ENCODE data around the gene STK36. TPM values are rescaled to one million over a fixed set of nuclear protein-coding genes. Genes with fewer than 3 reads are reported as not detected.

STK36 gene
- total and polyA plus RNA-seq, 2 donors (not counting 1 experiment from before 2014, with no cell fraction given), result 29.0 to 42.9 TPM

DNA sequence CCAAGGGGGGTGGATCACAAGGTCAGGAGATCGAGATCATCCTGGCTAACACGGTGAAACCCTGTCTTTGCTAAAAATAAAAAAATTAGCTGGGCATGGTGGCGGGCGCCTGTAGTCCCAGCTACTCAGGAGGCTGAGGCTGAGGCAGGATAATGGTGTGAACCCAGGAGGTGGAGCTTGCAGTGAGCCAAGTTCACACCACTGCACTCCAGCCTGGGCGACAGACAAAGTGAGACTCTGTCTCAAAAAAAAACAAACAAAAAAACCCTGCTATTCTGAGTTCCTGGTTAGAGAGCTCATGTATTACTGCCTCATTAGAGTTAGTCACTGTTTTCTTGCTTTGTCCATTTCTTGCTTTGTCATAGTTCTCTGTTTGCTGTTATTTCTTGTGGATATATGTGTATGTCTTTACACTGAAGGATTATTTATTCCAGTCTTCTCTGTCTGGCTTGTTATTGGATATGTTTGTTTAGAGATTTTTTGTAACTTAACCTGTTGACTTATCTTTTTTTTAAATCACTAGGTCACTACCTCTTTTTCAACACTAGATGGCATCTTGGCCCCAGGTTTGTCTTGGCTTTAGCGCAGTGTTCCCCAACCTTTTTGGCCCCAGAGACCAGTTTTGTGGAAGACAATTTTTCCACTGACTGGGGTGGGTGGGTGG lies 55.7 kb downstream of the STK36 start:
- TF ChIP-seq EZH2 (IDR thresholded peaks at IDR 0.05; ENCODE audit: borderline replicate concordance, insufficient read depth, low read depth, low read length, poor library complexity, severe bottlenecking), result no peak
- peak; percentile 30 for TF ChIP-seq CTCF (IDR thresholded peaks at IDR 0.05)
- 94% methylated on average over 3 of the region's 6 CpGs for WGBS (ENCODE audit: insufficient coverage)
- intact Hi-C loops (cut with micrococcal nuclease), result no loop called here
- Histone ChIP-seq H3K27me3 (replicated peaks in 1 of 4; ENCODE audit: control extremely low read depth in 1 of 4, control insufficient read depth in 3 of 4, insufficient read depth in 4 of 4, low read length in 3 of 4) (no peaks in the 10 kb centered on the region), H3K9me3 (ENCODE audit: control extremely low read depth in 1 of 3, control insufficient read depth in 2 of 3, insufficient read depth in 1 of 3, low read length in 2 of 3) (peaks cover 3 to 26% (median 11%) of the 10 kb centered on the region in 3 donors), H3K4me2 (replicated peaks; ENCODE audit: low read depth, low read length, poor library complexity, severe bottlenecking) (no peak overlapping the region), H2AFZ (ENCODE audit: insufficient read depth, low read depth, low read length, poor library complexity, severe bottlenecking) (no peak overlapping the region), H4K20me1 (ENCODE audit: control insufficient read depth, insufficient read depth, low read length, poor library complexity, severe bottlenecking) (peaks cover 4% of the 10 kb centered on the region), H3K4me1 (ENCODE audit: control insufficient read depth in 2 of 2, insufficient read depth in 2 of 2, low read length in 2 of 2) (no peaks in the 10 kb centered on the region), H3K4me3 (ENCODE audit: control extremely low read depth in 1 of 5, extremely low read depth in 1 of 5, insufficient read depth in 1 of 5, low read depth in 2 of 5, low read length in 4 of 5) (no peak overlapping the region), H3K9ac (ENCODE audit: low read length) (no peak overlapping the region), H3K79me2 (ENCODE audit: control insufficient read depth, insufficient read depth, low read length) (peaks cover 34% of the 10 kb centered on the region), H3K36me3 (replicated peaks in 1 of 2; ENCODE audit: control extremely low read depth in 1 of 2, control insufficient read depth in 1 of 2, extremely low read depth in 1 of 2, insufficient read depth in 2 of 2, low read length in 1 of 2) (peaks cover 0 to 8% of the 10 kb centered on the region in 2 experiments), H3K27ac (ENCODE audit: low read length in 2 of 2) (no peak overlapping the region)
- ATAC-seq (ENCODE audit: low read depth), result no peak
- Mint-ChIP-seq H3K4me3 (no peak overlapping the region), H3K27ac (no peak overlapping the region), H3K9me3 (ENCODE audit: insufficient read depth) (peaks cover 3% of the 10 kb centered on the region), H3K4me1 (peaks cover 3% of the 10 kb centered on the region), H3K27me3 (no peaks in the 10 kb centered on the region)
- ChIA-PET POLR2A (no interaction called here), CTCF (interaction anchor here (0.6 kb wide), 1 partner anchor 127 kb away, joined by 3 read pairs; no protein-coding TSS in a partner anchor)
- no peak for DNase-seq

GRCh38 chr2:218729640-218730039 lies 57.8 kb downstream of the STK36 start:
- POLR2A ChIA-PET, result no interaction called here
- no peak for ATAC-seq (ENCODE audit: low read depth)
- Histone ChIP-seq H3K9ac (ENCODE audit: low read length) (no peak overlapping the region), H3K4me3 (ENCODE audit: control extremely low read depth in 1 of 5, extremely low read depth in 1 of 5, insufficient read depth in 1 of 5, low read depth in 2 of 5, low read length in 4 of 5) (no peak overlapping the region), H3K9me3 (ENCODE audit: control extremely low read depth in 1 of 3, control insufficient read depth in 2 of 3, insufficient read depth in 1 of 3, low read length in 2 of 3) (peaks cover 3 to 26% (median 11%) of the 10 kb centered on the region in 3 donors), H3K27me3 (replicated peaks in 1 of 4; ENCODE audit: control extremely low read depth in 1 of 4, control insufficient read depth in 3 of 4, insufficient read depth in 4 of 4, low read length in 3 of 4) (no peaks in the 10 kb centered on the region), H4K20me1 (ENCODE audit: control insufficient read depth, insufficient read depth, low read length, poor library complexity, severe bottlenecking) (peaks cover 5% of the 10 kb centered on the region), H2AFZ (ENCODE audit: insufficient read depth, low read depth, low read length, poor library complexity, severe bottlenecking) (no peak overlapping the region), H3K27ac (ENCODE audit: low read length in 2 of 2) (no peak overlapping the region), H3K36me3 (replicated peaks in 1 of 2; ENCODE audit: control extremely low read depth in 1 of 2, control insufficient read depth in 1 of 2, extremely low read depth in 1 of 2, insufficient read depth in 2 of 2, low read length in 1 of 2) (peaks cover 0 to 8% of the 10 kb centered on the region in 2 experiments), H3K4me2 (replicated peaks; ENCODE audit: low read depth, low read length, poor library complexity, severe bottlenecking) (no peak overlapping the region), H3K4me1 (ENCODE audit: control insufficient read depth in 2 of 2, insufficient read depth in 2 of 2, low read length in 2 of 2) (peaks cover 4 to 6% of the 10 kb centered on the region in 2 donors), H3K79me2 (ENCODE audit: control insufficient read depth, insufficient read depth, low read length) (peaks cover 34% of the 10 kb centered on the region)
- Mint-ChIP-seq H3K27me3 (no peaks in the 10 kb centered on the region), H3K4me3 (no peak overlapping the region), H3K4me1 (peaks cover 13% of the 10 kb centered on the region), H3K27ac (no peak overlapping the region), H3K9me3 (ENCODE audit: insufficient read depth) (peaks cover 3% of the 10 kb centered on the region)
- intact Hi-C loops (cut with micrococcal nuclease), result no loop called here
- TF ChIP-seq CTCF (IDR thresholded peaks at IDR 0.05), result no peak
- no peak for TF ChIP-seq EZH2 (IDR thresholded peaks at IDR 0.05; ENCODE audit: borderline replicate concordance, insufficient read depth, low read depth, low read length, poor library complexity, severe bottlenecking)
- WGBS (ENCODE audit: insufficient coverage), result 80% methylated on average over 1 of the region's 3 CpGs
- no peak for DNase-seq
- CTCF ChIA-PET, result no interaction called here

All from B cell (primary cell).